Loucy (cell line): ENCODE data around the gene BCL2A1.
A peak's percentile ranks its signal among the peaks of the same experiment; 100 is the strongest.

Experiments
- H2AFZ ChIP-seq: fragments of 200-600 bp; sonication (generic); 2 replicates; pipeline ENCODE4 v1.6.0; 2016; ENCODE audit warnings: antibody characterized with exemption, mild to moderate bottlenecking, low read length, moderate library complexity
- H3F3A ChIP-seq: fragments of 200-600 bp; 2 replicates; pipeline ENCODE4 v1.6.0; 2016; ENCODE audit warnings: antibody characterized with exemption, low read depth, mild to moderate bottlenecking
- H3K27me3 ChIP-seq: fragments of 200-600 bp; sonication (generic); 2 replicates; pipeline ENCODE4 v1.6.1; 2014; ENCODE audit warnings: low read length, mild to moderate bottlenecking; ENCODE audit not compliant: insufficient read depth, poor library complexity, severe bottlenecking
- H3K36me3 ChIP-seq: fragments of 200-600 bp; sonication (generic); 2 replicates; pipeline ENCODE4 v1.6.1; 2016; ENCODE audit warnings: low read length; ENCODE audit not compliant: insufficient read depth
- H3K4me1 ChIP-seq: fragments of 200-600 bp; sonication (generic); 2 replicates; pipeline ENCODE4 v1.5.1; 2014; ENCODE audit warnings: low read length, mild to moderate bottlenecking; ENCODE audit not compliant: insufficient read depth, poor library complexity, severe bottlenecking
- H3K4me2 ChIP-seq: fragments of 200-600 bp; sonication (generic); 2 replicates; pipeline ENCODE4 v1.6.0; 2014; ENCODE audit warnings: antibody characterized with exemption, low read length, low read depth, mild to moderate bottlenecking; ENCODE audit not compliant: poor library complexity, severe bottlenecking
- H3K4me3 ChIP-seq: fragments of 200-600 bp; sonication (generic); 2 replicates; pipeline ENCODE4 v1.5.1; 2014; ENCODE audit warnings: low read length, mild to moderate bottlenecking, mixed read lengths; ENCODE audit not compliant: poor library complexity, severe bottlenecking
- H3K79me2 ChIP-seq: fragments of 200-600 bp; sonication (generic); 2 replicates; pipeline ENCODE4 v1.6.1; 2014; ENCODE audit warnings: low read length; ENCODE audit not compliant: insufficient read depth
- H3K9ac ChIP-seq: fragments of 200-600 bp; sonication (generic); 2 replicates; pipeline ENCODE4 v1.6.0; 2014; ENCODE audit warnings: mild to moderate bottlenecking, low read depth, low read length, moderate library complexity; ENCODE audit not compliant: poor library complexity, severe bottlenecking
- H3K9me2 ChIP-seq: fragments of 200-600 bp; sonication (generic); replicated peaks from 2 replicates; pipeline ENCODE4 v1.6.1; 2016; ENCODE audit warnings: low read depth, low read length, mixed read lengths
- H3K9me3 ChIP-seq: fragments of 200-600 bp; sonication (generic); 2 replicates; pipeline ENCODE4 v1.6.1; 2014; ENCODE audit warnings: mild to moderate bottlenecking, antibody characterized with exemption, low read length, low read depth; ENCODE audit not compliant: insufficient read depth
- H4K20me1 ChIP-seq: fragments of 200-600 bp; sonication (generic); 2 replicates; pipeline ENCODE4 v1.6.0; 2014; ENCODE audit warnings: antibody characterized with exemption, low read length, mild to moderate bottlenecking; ENCODE audit not compliant: insufficient read depth, poor library complexity, severe bottlenecking
- CTCF ChIP-seq: fragments of 200-600 bp; sonication (generic); conservative IDR thresholded peaks from 2 replicates; pipeline ENCODE4 v1.5.1; 2014; ENCODE audit warnings: mild to moderate bottlenecking, antibody characterized with exemption, low read length
- EZH2phosphoT487 ChIP-seq: fragments of 200-600 bp; IDR thresholded peaks from 2 replicates; pipeline ENCODE4 v1.6.1; 2018; ENCODE audit warnings: antibody characterized with exemption, mild to moderate bottlenecking, moderate library complexity, borderline replicate concordance

The BCL2A1 gene

GRCh38 chr15:79933231-79933630, 37.8 kb downstream of the BCL2A1 start:
- Histone ChIP-seq H3K27me3 (no peaks in the 10 kb centered on the region), H3K4me3 (no peak overlapping the region), H3K4me2 (peak overlapping the region; percentile 26), H3K4me1 (peaks cover 12% of the 10 kb centered on the region), H3K9me3 (no peaks in the 10 kb centered on the region), H3K79me2 (no peaks in the 10 kb centered on the region), H3F3A (no peaks in the 10 kb centered on the region), H3K9me2 (no peaks in the 10 kb centered on the region), H3K36me3 (no peaks in the 10 kb centered on the region), H2AFZ (peak overlapping the region; percentile 84), H3K9ac (peak overlapping the region; percentile 3), H4K20me1 (no peaks in the 10 kb centered on the region)
- no peak for TF ChIP-seq CTCF
- TF ChIP-seq EZH2phosphoT487 = no peak

- peaks cover 12% of the 10 kb centered on the region for H3K4me1 ChIP-seq
- no peaks in the 10 kb centered on the region for H3K9me2 ChIP-seq
- no peaks in the 10 kb centered on the region for H3K27me3 ChIP-seq
- no peak overlapping the region for H3K4me3 ChIP-seq
- H3K9me3 ChIP-seq = no peaks in the 10 kb centered on the region
- TF ChIP-seq EZH2phosphoT487 (no peak), CTCF (no peak)
- H3K9ac ChIP-seq = no peak overlapping the region
- H3K4me2 ChIP-seq = no peak overlapping the region
- H4K20me1 ChIP-seq = no peaks in the 10 kb centered on the region
- no peaks in the 10 kb centered on the region for H3K36me3 ChIP-seq
- 0 out of 2 replicates have a peak overlapping the region, but pooled peaks have one; percentile 59 for H2AFZ ChIP-seq
- H3F3A ChIP-seq = no peaks in the 10 kb centered on the region
- no peaks in the 10 kb centered on the region for H3K79me2 ChIP-seq
Measured at GRCh38 chr15:79932447-79932846, 38.5 kb downstream of the BCL2A1 start.

GRCh38 chr15:79930516-79930915, 40.5 kb downstream of the BCL2A1 start:
- Histone ChIP-seq H4K20me1 (no peaks in the 10 kb centered on the region), H3K4me3 (no peak overlapping the region), H3K27me3 (no peaks in the 10 kb centered on the region), H3K4me1 (peaks cover 12% of the 10 kb centered on the region), H2AFZ (no peak overlapping the region), H3K9me2 (no peaks in the 10 kb centered on the region), H3K36me3 (no peaks in the 10 kb centered on the region), H3K9ac (no peak overlapping the region), H3K79me2 (no peaks in the 10 kb centered on the region), H3K4me2 (no peak overlapping the region), H3K9me3 (no peaks in the 10 kb centered on the region), H3F3A (no peaks in the 10 kb centered on the region)
- TF ChIP-seq CTCF (no peak), EZH2phosphoT487 (no peak)
